HG03342 (cell line): ENCODE measurements around the gene MINDY2.
"Not testable (repeated sequence)": the region's sequence is repeated elsewhere in the genome, so short reads cannot be mapped to it uniquely, and the experiment has no call there.

Source experiments
- ATAC-seq: cut with Tn5 transposase; IDR thresholded peaks from one replicate; pipeline ENCODE4 v1.9.1; 2021; ENCODE audit warnings: mild to moderate bottlenecking, moderate library complexity; ENCODE audit not compliant: unreplicated experiment

MINDY2 gene

GRCh38 chr15:58823267-58823666 lies 52.2 kb downstream of the MINDY2 start:
- ATAC-seq: not testable (repeated sequence)

- no peak for ATAC-seq
Observed at GRCh38 chr15:58830556-58830955, 59.5 kb downstream of the MINDY2 start.

- not testable (repeated sequence) for ATAC-seq
Observed at GRCh38 chr15:58833681-58834426, 62.8 kb downstream of the MINDY2 start.

GRCh38 chr15:58839485-58839884 lies 68.4 kb downstream of the MINDY2 start:
- ATAC-seq: no peak

- no peak for ATAC-seq
Observed at GRCh38 chr15:58840048-58840447, 68.9 kb downstream of the MINDY2 start.

GRCh38 chr15:58842713-58843396 lies 71.8 kb downstream of the MINDY2 start:
- ATAC-seq: no peak

- ATAC-seq: not testable (repeated sequence)
Observed at GRCh38 chr15:58851205-58851604, 80.1 kb downstream of the MINDY2 start.

- ATAC-seq: no peak
Observed at GRCh38 chr15:58852347-58852746, 81.2 kb downstream of the MINDY2 start.

GRCh38 chr15:58854593-58854992 lies 83.5 kb downstream of the MINDY2 start:
- no peak for ATAC-seq

GRCh38 chr15:58856086-58856485 lies 85.0 kb downstream of the MINDY2 start:
- no peak for ATAC-seq

GRCh38 chr15:58856621-58857020 lies 85.5 kb downstream of the MINDY2 start:
- not testable (repeated sequence) for ATAC-seq

GRCh38 chr15:58862326-58862725 lies 91.2 kb downstream of the MINDY2 start:
- ATAC-seq: no peak

- no peak for ATAC-seq
Observed at GRCh38 chr15:58864602-58865424, 93.7 kb downstream of the MINDY2 start.

- no peak for ATAC-seq
Observed at GRCh38 chr15:58865425-58865880, 94.4 kb downstream of the MINDY2 start.

GRCh38 chr15:58867926-58868325 lies 96.8 kb downstream of the MINDY2 start:
- no peak for ATAC-seq

GRCh38 chr15:58870451-58870850 lies 99.3 kb downstream of the MINDY2 start:
- ATAC-seq: no peak

- ATAC-seq: no peak
Observed at GRCh38 chr15:58873267-58873666, 102.2 kb downstream of the MINDY2 start.

- no peak for ATAC-seq
Observed at GRCh38 chr15:58875343-58875742, 104.2 kb downstream of the MINDY2 start.

GRCh38 chr15:58876306-58877106 lies 105.4 kb downstream of the MINDY2 start:
- no peak for ATAC-seq

- ATAC-seq: no peak
Observed at GRCh38 chr15:58877999-58878825, 107.1 kb downstream of the MINDY2 start.
